HS-27A (cell line): Measurements from ENCODE around the gene DNAH2.

Experiments used
- DNase-seq: peaks from one replicate; pipeline ENCODE4 v3.0.0-alpha.2; 2012; ENCODE audit warnings: low read depth, missing footprints

DNAH2 gene

DNA sequence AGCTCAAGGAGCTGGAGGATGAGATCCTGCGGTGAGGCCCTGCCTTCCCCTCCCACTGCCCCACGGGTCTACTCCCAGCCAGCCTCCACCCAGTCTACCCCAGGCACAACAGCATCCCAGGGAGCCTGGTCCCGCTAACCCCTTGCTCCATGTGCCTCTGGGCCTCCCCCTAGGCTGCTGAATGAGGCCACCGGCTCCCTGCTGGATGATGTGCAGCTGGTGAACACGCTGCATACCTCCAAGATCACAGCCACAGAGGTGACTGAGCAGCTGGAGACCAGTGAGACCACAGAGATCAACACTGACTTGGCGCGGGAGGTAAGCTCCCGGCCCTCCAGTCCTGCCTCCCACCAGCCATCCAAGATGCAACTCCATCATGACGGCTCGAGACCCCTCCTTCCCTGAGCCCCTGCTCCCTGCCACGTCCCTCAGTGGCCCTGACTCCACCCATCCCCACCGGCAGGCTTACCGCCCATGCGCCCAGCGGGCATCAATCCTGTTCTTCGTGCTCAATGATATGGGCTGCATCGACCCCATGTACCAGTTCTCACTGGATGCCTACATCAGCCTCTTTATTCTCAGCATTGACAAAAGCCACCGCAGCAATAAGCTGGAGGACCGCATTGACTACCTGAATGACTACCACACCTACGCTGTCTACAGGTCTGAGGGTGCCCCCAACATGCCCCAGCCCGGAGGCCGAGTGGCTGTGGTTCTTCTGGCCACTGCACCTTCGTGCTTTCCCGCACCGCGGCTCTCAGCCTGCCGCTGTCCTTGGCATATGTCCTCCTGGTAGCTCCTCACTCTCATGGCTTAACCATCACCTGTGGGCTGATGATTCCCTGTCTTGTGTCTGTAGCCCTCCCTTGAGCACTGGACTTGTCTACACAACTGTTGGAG is 101.5 kb downstream of the DNAH2 start:
- DNase-seq = no peak

DNA sequence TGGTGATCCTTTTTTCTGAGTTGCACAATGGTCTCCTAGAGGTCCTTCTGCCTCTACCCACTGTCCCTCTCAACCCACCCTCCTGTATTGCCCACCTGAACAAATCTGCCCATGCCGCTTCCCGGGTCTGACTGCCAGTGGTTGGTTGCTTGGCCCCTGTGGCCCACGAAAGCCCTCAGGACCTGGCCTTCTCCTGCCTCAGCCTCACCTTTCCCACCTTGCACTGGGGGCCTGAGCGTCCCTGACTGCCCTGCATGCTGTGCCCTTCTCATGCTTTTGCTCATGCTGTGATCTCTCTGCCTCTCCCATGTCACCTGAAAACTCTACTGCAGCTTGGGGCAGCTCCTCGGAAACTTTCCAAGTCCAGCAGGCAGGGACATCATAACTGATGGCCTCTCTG is 102.7 kb downstream of the DNAH2 start:
- no peak for DNase-seq

DNA sequence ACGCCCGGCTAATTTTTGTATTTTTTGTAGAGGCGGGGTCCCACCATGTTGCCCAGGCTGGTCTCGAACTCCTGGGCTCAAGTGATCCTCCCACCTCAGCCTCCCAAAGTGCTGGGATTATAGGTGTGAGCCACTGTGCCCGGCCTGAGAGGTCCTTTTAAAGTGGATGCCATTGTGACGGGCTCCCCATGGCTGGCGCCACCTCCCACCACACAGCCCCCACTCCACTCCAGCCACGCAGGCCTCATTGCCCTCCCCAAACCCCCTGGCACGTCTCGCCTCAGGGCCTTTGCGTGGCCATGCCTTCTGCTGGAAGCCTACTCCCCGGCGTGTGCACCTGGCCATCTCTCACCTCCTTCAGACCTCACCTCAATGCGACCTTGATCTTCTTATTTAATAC is 104.6 kb downstream of the DNAH2 start:
- DNase-seq = no peak

DNA sequence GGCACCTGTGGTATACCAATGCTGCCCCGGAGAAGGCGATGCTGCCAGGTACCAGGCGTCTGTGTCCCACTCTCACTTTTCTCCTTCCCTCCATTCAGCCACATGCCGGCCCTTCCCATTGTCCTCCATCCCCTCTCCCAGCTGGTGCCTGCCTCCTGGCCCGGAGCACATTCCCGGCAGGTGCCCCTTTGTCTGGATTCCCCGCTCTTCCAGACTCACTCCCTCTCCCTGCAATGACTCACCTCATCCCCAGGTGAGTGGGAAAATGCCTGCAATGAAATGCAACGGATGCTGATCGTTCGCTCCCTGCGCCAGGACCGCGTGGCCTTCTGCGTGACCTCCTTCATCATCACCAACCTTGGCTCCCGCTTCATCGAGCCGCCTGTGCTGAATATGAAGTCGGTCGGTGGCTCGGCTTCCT is 106.0 kb downstream of the DNAH2 start:
- DNase-seq = no peak

DNA sequence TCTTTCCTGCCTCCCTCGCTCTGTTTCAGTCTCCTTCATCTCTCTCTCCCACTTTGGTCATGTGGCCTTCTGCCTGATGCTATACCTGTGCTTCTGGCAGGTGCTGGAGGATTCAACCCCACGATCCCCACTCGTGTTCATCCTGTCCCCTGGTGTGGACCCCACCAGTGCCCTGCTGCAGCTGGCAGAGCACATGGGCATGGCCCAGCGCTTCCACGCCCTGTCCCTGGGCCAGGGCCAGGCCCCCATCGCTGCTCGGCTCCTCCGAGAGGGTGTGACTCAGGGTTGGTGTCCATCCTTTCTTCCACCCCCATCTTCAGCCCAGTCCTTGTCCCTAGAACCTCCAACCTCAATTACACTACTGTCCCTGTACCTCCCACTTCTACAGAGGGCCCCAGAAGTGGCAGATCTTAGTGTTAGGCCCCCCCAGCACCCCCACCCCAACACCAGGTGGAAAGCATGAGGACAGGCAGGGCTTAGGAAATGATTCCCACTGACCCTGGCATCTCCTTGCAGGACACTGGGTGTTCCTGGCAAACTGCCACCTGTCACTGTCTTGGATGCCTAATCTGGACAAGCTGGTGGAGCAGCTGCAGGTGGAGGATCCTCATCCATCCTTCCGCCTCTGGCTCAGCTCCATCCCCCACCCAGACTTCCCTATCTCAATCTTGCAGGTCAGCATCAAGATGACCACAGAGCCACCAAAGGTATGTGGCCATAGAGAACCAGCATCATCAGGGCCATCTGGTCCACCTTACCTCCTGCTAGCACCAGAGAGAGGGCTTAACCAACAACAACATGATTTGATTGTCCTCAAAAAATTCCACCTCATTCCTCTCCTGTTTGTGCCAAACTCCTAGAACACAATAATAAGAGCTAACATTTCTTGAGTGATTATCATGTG is 106.7 kb downstream of the DNAH2 start:
- no peak for DNase-seq

DNA sequence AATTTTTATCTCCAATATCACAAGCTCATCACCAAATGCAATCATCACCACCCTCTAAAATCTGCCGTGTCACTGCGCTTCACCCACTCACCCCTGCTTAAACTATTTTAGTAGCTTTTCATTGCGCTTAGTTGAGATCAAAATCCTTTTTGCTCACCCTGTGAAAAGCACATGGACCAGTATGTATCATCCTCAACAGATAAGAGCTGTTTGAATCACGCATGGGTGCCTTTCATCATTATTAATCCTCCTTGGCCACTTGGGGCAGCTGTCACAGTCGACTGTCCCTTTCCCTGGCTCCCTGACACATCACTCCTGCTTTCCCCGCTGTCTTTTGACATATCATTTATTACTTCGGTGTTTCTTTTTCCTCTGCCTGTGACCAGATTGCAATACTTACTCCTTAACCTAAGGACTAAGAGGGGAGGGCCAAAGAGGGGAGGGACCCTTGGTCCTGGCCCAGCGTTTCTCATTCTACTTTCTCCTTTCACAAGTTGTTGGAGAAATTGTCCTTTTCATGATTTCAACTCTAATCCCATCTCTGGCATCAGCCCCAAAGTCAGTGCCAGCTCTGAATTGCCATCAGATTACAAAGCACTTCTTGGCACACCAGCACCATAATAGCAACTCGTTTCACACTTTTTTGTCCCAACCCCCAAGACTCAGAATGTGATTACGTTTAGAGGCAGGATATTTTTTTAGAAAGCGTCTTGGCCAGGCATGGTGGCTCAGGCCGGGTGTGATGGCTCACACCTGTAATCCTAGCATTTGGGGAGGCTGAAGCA is 107.9 kb downstream of the DNAH2 start:
- DNase-seq = no peak

DNA sequence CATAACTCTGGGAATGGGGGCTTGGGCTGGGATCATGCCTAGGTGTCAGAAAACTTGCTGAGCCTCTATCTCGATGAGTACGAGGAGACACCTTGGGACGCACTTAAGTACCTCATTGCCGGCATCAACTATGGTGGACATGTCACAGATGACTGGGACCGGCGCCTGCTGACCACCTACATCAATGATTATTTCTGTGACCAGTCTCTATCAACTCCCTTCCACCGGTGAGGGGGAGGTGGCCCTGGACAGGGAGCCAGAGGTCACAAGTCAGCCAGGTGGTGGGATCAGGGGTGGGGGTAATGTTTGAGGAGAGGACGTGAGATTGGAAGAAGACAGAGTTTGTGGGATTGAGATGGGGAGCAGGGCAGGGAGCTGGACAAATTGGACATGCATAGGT is 113.1 kb downstream of the DNAH2 start:
- DNase-seq = no peak

DNA sequence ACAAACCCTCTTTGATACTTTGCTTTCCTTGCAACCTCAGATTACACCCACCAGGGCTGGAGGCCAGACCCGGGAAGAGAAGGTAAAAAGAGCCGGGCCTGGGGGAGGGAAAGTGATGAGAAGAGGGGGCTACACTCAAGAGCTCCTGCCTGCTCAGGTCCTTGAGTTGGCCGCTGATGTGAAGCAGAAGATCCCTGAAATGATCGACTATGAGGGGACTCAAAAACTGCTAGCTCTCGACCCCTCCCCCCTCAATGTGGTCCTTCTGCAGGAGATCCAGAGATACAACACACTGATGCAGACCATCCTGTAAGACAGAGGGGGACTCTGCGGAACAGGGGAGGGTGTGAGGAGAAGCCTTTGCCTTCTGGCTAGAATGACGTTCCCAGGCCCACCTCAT is 113.7 kb downstream of the DNAH2 start:
- DNase-seq = no peak

DNA sequence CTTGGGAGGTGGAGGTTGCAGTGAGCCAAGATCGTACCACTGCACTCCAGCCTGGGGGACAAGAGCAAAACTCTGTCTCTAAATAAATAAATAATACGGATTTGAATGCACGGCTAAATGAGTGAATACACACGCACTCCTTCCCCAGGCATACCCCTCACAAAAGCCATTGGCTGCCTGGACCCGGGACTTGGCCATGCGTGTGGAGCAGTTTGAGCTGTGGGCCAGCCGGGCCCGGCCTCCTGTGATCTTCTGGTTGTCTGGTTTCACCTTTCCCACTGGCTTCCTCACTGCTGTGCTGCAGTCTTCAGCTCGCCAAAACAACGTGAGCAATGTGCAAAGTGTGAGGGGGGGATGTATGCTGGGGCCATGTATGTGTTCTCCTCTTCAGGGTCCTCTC is 114.9 kb downstream of the DNAH2 start:
- no peak for DNase-seq

DNA sequence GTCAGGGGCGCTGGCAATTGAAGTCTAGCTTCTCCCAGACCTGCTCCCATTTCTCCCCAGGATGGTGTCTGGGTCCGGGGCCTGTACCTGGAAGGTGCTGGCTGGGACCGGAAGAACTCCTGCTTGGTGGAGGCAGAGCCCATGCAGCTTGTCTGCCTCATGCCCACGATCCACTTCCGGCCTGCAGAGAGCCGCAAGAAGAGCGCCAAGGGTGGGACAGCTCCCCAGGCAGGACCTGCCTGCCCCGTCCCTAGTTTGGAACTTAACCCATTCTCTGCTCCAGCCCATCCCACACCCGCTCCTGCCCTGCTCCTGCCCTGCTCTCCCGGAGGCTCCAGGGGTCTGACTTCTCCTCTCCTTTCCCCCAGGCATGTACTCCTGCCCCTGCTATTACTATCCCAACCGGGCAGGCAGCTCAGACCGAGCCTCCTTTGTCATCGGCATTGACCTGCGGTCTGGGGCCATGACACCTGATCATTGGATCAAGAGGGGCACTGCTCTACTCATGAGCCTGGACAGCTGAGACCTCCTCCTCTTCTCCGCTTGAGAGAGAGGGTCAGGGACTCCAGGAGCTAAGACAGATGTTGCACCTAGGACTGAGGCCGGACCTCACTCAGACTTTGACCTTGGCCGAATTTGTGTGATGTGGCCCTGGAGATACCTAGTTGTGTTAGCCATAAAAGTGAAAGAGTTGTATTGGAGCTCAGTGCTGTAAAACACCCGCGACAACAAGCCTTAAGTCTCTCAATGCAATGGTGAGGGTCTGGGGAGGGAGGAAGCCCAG is 115.7 kb downstream of the DNAH2 start:
- no peak for DNase-seq

DNA sequence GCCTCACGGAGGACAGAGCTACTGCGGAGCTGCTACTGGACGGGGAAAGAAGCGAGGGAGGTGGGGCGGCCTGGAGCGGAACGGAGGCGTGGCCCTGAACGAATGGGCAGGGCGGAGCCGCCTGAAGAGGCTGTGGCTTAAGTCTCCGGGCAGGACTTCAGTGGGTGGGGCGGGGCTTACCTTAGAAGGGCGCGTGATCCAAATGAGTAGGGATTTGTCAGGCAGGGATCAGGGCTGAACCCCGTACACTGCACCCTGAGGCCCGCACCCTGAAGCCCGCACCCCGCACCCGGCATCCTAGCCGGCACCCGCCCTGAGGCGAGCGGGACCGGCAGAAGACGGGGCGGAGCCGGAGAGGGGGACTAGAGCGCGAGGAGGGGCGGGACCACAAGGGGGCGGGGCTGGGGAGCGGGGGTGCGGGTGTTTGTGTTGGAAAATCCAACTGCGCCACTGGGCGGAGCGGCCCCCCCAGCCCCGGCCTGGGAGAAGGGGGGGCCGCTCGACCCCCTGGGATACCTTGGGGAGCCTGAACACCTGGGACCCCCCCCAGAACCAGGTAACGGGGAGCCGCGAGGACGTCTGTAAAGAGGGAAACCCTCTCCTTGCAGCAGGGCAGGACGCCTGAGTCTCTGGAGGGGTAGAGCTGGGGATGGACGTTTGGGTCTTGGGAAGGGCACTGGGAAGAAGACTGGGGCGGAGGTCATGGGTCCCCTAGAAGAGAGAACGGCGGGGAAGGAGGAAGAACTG is 116.4 kb downstream of the DNAH2 start, which contains the start of gene KDM6B:
Gene KDM6B, plus strand, starts transcription at position 423 of the 747 bp plus-strand sequence. CDS start 11,338 bp downstream, outside the sequence.
- DNase-seq = no peak

DNA sequence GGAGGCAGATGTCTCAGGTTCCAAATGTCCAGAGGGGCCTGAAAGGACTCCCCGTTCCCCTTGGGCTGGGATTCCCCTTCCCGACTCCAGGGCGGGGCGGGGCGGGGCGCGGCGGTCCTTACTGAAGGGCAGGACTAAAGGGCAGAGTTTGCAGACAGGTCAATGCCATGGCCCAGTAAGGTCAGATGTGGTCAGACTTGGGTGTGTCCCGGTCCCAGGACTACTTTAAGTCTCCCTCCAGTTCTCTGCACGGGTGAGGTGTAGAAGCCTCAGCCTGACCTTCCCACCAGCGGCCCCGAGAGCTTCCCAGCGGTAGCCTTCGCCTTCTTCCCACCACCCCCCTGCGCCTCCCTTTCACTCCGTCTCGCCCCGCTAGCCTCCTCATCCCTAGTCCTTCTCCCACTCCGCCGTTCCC is 117.0 kb downstream of the DNAH2 start:
- DNase-seq = no peak

DNA sequence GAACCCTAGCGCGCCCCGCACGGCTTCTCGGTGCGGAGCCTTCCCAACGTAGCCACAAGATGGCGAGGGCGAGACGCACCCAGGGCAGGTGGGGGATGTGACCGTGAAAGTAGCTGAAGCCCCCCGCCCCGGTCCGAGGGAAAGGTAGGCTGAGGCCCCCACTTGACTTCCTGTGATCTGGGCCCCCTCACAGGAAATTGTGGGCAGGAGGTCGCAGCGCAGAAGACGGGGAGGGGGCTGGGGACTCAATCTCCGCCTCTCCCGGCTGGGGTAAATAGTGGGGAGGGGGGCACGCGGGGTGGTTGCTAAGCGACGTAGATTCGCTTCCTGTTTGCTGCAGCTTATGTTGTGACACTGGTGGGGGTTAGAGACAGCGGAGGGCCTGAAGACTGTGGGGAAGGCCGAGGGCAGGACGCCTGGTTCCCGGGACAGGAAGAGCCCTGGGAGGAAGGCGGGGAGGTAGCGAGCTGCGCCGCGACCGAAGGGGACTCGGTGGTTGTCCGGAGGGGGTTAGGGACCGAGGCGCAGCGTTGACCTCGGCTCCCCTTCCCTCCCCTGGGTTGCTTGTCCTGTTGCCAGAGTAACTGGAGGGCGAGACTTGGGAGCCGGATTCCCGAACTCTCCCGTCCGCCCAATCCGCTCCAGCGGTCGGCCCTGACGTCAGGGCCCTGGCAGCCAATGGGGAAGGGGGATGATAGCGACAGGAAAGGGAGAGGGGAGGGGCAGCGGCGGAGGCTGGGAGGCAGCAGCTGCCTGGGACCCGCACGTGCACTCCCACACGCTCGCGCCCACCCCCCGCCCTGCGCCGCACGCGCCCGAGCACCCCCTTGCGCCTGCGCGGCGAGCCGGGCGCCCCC is 117.6 kb downstream of the DNAH2 start:
- DNase-seq = peak; percentile 82

DNA sequence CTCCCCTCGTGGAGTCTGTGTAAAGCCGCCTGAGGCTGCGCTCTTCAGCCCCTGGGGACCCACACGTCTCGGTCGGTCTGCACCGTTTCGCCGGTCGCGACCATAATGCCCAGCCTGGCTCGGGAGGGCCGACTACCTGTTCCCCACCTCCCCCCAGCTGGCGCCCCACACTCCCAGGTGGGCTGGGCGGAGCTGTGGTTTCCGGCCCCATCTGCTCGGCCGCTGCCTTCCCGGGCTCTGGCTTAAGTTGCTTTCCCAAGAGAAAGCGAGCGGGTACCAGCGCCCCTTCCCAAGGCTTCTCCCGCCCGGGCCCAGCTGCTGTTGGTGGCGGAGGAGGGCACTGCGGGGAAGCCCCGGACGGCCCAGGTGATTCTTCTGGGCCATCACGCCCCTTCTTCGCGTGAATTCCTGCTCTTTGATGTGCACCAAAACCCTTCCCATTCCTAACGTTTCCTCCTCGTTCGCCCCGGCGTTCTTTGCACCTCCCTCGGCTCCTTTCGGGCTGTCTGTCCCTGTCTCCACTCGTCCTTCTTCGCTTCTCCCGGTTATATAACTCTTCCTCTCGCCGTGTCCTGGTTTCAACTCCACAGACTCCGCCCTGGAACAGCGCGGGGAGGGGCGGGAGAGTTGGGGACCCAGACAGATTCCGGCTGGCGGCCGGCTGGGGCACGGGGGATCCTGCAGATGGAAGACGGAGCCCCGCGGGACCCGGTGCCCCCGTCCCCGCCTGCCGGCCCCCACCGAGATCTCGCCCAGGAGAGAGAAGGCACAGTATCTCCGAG is 118.5 kb downstream of the DNAH2 start:
- DNase-seq = no peak

DNA sequence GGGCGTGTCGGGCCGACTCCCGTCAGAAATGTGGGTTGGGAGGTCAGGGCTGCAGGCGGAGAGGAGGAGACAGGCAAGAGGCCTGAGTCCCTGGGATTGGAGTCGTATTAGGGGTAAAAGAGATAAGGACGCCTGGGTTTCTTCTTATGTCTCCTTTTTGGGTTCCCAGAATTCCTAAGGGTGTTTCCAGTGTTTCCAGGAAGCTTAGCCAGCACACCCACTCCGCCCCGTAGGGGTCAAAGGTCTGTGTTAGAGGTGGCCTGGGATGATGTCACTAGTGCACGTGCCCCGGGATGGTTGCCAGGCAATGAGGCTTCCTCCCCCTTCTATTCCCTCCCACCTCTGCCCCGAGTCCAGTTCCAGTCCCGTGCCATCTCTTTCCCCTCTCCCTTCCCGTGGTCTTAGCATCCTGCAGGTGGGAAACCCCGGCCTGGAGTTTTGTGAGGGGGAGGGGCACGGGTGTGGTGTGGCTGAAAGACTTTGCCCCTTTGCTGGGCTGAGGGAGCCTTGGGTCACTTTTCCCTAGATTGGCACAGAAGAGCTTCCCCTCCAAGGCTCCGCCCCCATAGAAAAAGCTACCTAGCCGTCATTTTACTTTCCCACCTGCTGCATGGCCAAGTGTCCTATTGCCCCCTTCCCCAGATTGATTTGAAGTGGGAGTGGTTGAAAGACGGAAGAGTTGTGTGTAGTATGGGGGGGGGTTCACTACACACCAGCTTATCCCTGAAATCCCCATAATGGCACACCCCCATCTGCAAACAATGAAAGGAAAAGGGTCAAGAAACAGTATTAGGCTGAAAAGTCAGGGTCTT is 119.3 kb downstream of the DNAH2 start:
- DNase-seq = no peak

DNA sequence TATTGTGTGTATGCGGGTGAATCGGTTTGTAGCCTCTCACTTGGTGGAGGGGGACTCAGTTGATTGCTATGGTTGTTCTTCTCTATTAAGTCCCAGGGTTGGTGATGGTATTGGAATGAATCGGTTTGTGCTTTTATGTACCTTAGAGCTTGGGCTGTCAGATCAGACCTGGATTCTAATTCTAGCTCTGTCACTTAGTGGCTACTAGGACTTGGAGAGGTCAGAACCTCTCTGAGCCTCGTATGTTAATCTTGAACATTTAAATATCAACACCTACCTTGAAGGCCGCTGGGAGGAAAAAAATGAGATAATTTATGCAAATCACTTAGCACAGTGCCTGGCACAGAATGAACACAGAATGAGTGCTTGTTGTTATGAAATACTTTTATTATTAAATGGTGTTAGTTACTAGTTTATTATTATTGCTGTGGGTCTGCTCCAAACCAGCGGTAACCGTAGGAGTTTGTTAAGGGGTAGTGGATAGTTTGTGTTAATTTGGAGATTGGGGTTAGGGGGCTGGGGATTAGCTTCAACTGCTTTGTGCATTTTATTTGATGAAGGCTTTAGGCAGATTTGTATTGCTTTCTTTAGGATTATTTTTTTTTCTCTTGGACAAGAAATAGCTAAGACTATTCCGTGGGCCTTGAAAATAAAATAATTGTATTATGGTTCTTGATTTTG is 120.0 kb downstream of the DNAH2 start:
- no peak for DNase-seq
